HCT116 (cell line): ENCODE data around the gene ZDHHC22. TPM values are rescaled to one million over a fixed set of nuclear protein-coding genes. Genes with fewer than 3 reads are reported as not detected.

Experiments
- ATAC-seq: fragments of 200-7000 bp; cut with Tn5 transposase; 2 replicates; pipeline ENCODE4 v1.9.1; 2020; ENCODE audit warnings: mild to moderate bottlenecking, moderate library complexity
- BruUV-seq: library from RNA; stranded (reverse); fragments of 400-500 nt; replicated peaks from 2 replicates; lab custom pipeline; 2021; lab: Mats Ljungman, UMichigan
- CTCF ChIA-PET: fragments of 300-600 bp; sonication (Branson Sonifier 250); formaldehyde crosslinking; loops from one replicate; lab custom pipeline; 2021; ENCODE audit warnings: antibody characterized with exemption; lab: Charles Lee
- POLR2A ChIA-PET: fragments of 300-600, 350-600 bp; sonication (Branson Sonifier 250); formaldehyde crosslinking; loops from one replicate; lab custom pipeline; 2021; ENCODE audit warnings: antibody characterized with exemption; lab: Charles Lee
- RAD21 ChIA-PET, 2 experiments: fragments of 300-600 bp; sonication (Branson Sonifier 250); formaldehyde crosslinking; loops; one replicate each; lab custom pipeline; 2023; ENCODE audit warnings: low total read pairs in 2 of 2; ENCODE audit not compliant: uncharacterized antibody in 2 of 2, unreplicated experiment in 2 of 2, low non-redundant PET in 1 of 2; lab: Charles Lee
- DNase-seq: peaks from one replicate; pipeline ENCODE4 v3.0.0-alpha.2; 2010; ENCODE audit warnings: low read depth, low spot score
- H2AFZ ChIP-seq: fragments of 200-600 bp; shearing (Covaris generic), sonication (generic); 2 replicates; pipeline ENCODE4 v1.6.1; 2017; ENCODE audit warnings: low read depth, mixed run types, mixed read lengths, antibody characterized with exemption, low read length; ENCODE audit not compliant: poor library complexity, severe bottlenecking
- H3K27ac ChIP-seq: 2 replicates; pipeline ENCODE4 v1.5.1; 2012; ENCODE audit warnings: low read depth, low read length
- H3K27me3 ChIP-seq: fragments of 200-600 bp; sonication (generic); 2 replicates; pipeline ENCODE4 v1.6.1; 2016; ENCODE audit warnings: mixed run types, low read length, mixed read lengths; ENCODE audit not compliant: insufficient read depth
- H3K36me3 ChIP-seq, 2 experiments: fragments of 200-500 bp in 1 of 2; fragments of 200-600 bp in 1 of 2; sonication (Bioruptor generic) in 1 of 2; sonication (generic) in 1 of 2; 2 replicates each; pipeline versions ENCODE4 v1.5.1 to v1.6.1; 2014 to 2016; ENCODE audit warnings: low read length in 2 of 2, inconsistent platforms in 1 of 2, mixed read lengths in 1 of 2, mixed run types in 1 of 2; ENCODE audit not compliant: insufficient read depth in 2 of 2, control insufficient read depth in 1 of 2
- H3K4me1 ChIP-seq, 2 experiments: fragments of 200-600 bp in 1 of 2; sonication (generic) in 1 of 2; 2 replicates each; pipeline versions ENCODE4 v1.5.1 to v1.6.1; 2012 to 2017; ENCODE audit warnings: low read length in 2 of 2, inconsistent platforms in 1 of 2, mild to moderate bottlenecking in 1 of 2, mixed read lengths in 1 of 2, mixed run types in 1 of 2, moderate library complexity in 1 of 2; ENCODE audit not compliant: insufficient read depth in 2 of 2, control insufficient read depth in 1 of 2
- H3K4me2 ChIP-seq: fragments of 200-600 bp; sonication (generic); 2 replicates; pipeline ENCODE4 v1.6.1; 2017; ENCODE audit warnings: mixed run types, low read length, mixed read lengths
- H3K4me3 ChIP-seq, 2 experiments: fragments of 200-600 bp in 1 of 2; sonication (generic) in 1 of 2; replicated peaks in 1 of 2; 2 replicates each; pipeline ENCODE4 v1.5.1; 2011 to 2016; ENCODE audit warnings: low read length in 2 of 2, control low read depth in 1 of 2, low read depth in 1 of 2, mild to moderate bottlenecking in 1 of 2, mixed read lengths in 1 of 2, mixed run types in 1 of 2
- H3K79me2 ChIP-seq: fragments of 200-600 bp; sonication (generic); 2 replicates; pipeline ENCODE4 v1.6.1; 2017; ENCODE audit warnings: mild to moderate bottlenecking, mixed run types, low read length, moderate library complexity, mixed read lengths; ENCODE audit not compliant: insufficient read depth
- H3K9ac ChIP-seq: fragments of 200-600 bp; sonication (generic); 2 replicates; pipeline ENCODE4 v1.6.1; 2016; ENCODE audit warnings: low read length, mixed read lengths
- H3K9me2 ChIP-seq: fragments of 200-600 bp; sonication (generic), shearing (Covaris generic); 2 replicates; pipeline ENCODE4 v1.6.1; 2017; ENCODE audit warnings: mixed run types, mild to moderate bottlenecking, moderate library complexity; ENCODE audit not compliant: insufficient read depth
- H3K9me3 ChIP-seq, 2 experiments: fragments of 200-500 bp in 1 of 2; fragments of 200-600 bp in 1 of 2; sonication (Bioruptor generic) in 1 of 2; sonication (generic) in 1 of 2; 2 replicates each; pipeline ENCODE4 v1.6.1; 2014 to 2017; ENCODE audit warnings: low read length in 2 of 2, mixed read lengths in 2 of 2, inconsistent platforms in 1 of 2, low read depth in 1 of 2, mild to moderate bottlenecking in 1 of 2, mixed run types in 1 of 2, moderate library complexity in 1 of 2; ENCODE audit not compliant: control insufficient read depth in 1 of 2, insufficient read depth in 1 of 2
- H4K20me1 ChIP-seq: fragments of 200-600 bp; sonication (generic), shearing (Covaris generic); 2 replicates; pipeline ENCODE4 v1.6.1; 2017; ENCODE audit warnings: mixed run types, mild to moderate bottlenecking, moderate library complexity; ENCODE audit not compliant: insufficient read depth
- ATF3 ChIP-seq: IDR thresholded peaks from 2 replicates; pipeline ENCODE4 v1.6.1; 2012
- CEBPB ChIP-seq: IDR thresholded peaks from 2 replicates; pipeline ENCODE4 v1.6.1; 2012; ENCODE audit warnings: low read depth
- CTCF ChIP-seq, 3 experiments: fragments of 200-600 bp in 1 of 3; sonication (generic) in 1 of 3; IDR thresholded peaks in 2 of 3; conservative IDR thresholded peaks in 1 of 3; 2 replicates each; pipeline ENCODE4 v1.5.1; 2012 to 2017; ENCODE audit warnings: low read depth in 2 of 3, low read length in 2 of 3, antibody characterized with exemption in 1 of 3, borderline replicate concordance in 1 of 3, control low read depth in 1 of 3, mild to moderate bottlenecking in 1 of 3, mixed read lengths in 1 of 3, mixed run types in 1 of 3, moderate library complexity in 1 of 3; ENCODE audit not compliant: insufficient read depth in 1 of 3
- EGR1 ChIP-seq: IDR thresholded peaks from 2 replicates; pipeline ENCODE4 v1.6.1; 2012; ENCODE audit warnings: low read depth
- JUND ChIP-seq: IDR thresholded peaks from 2 replicates; pipeline ENCODE4 v1.6.1; 2012
- POLR2A ChIP-seq: IDR thresholded peaks from 2 replicates; pipeline ENCODE4 v1.7.0; 2011; ENCODE audit warnings: borderline replicate concordance; ENCODE audit not compliant: insufficient read depth, insufficient read length; ENCODE audit errors: extremely low read depth
- RAD21 ChIP-seq: IDR thresholded peaks from 2 replicates; pipeline ENCODE4 v1.6.1; 2012; ENCODE audit warnings: low read depth, mild to moderate bottlenecking
- TCF7L2 ChIP-seq: IDR thresholded peaks from 2 replicates; pipeline ENCODE4 v1.7.0; 2011; ENCODE audit warnings: borderline replicate concordance, inconsistent platforms; ENCODE audit not compliant: insufficient read depth, insufficient read length; ENCODE audit errors: extremely low read depth
- YY1 ChIP-seq: IDR thresholded peaks from 2 replicates; pipeline ENCODE4 v1.6.1; 2011; ENCODE audit warnings: low read length, low read depth, moderate library complexity, mild to moderate bottlenecking; ENCODE audit not compliant: insufficient replicate concordance; ENCODE audit errors: extremely low read depth
- ZNF274 ChIP-seq: fragments of 200-500 bp; sonication (Bioruptor generic); IDR thresholded peaks from 2 replicates; pipeline ENCODE4 v1.6.1; 2014; ENCODE audit warnings: mild to moderate bottlenecking, low read depth, low read length, inconsistent platforms
- intact Hi-C: fragments of 100-400 bp; cut with micrococcal nuclease; formaldehyde crosslinking; loops from 2 replicates; pipeline ENCODE4 v1.10.0; 2022
- total RNA-seq: library from RNA; stranded (reverse); gene quantifications from one replicate; pipeline ENCODE4 v1.2.1, GENCODE V29; 2021; ENCODE audit not compliant: unreplicated experiment

Gene ZDHHC22
- total RNA-seq, 1 experiment from 2014 or later = 0.10 TPM

- no peak for ATAC-seq
- H3K4me1 ChIP-seq = peaks cover 22 to 27% of the 10 kb centered on the region in 2 experiments
- H3K4me3 ChIP-seq = no peak overlapping the region
- TF ChIP-seq RAD21 = no peak
- TF ChIP-seq TCF7L2 = no peak
- no peak for TF ChIP-seq POLR2A
- no peak for TF ChIP-seq YY1
- TF ChIP-seq JUND = no peak
- no peak for TF ChIP-seq EGR1
- no peak for TF ChIP-seq CEBPB
- TF ChIP-seq ATF3 = no peak
- no peak for TF ChIP-seq ZNF274
- no peak for TF ChIP-seq CTCF (IDR thresholded peaks at IDR 0.05 in 2 of 3, conservative IDR thresholded peaks at IDR 0.05 in 1 of 3; ENCODE audit: borderline replicate concordance in 1 of 3, insufficient read depth in 1 of 3, low read depth in 2 of 3, low read length in 2 of 3)
- no peaks in the 10 kb centered on the region for H3K27me3 ChIP-seq
- no peaks in the 10 kb centered on the region for H3K36me3 ChIP-seq
- H3K27ac ChIP-seq = no peak overlapping the region
- no TSS peak for BruUV-seq
- H3K9me3 ChIP-seq = no peaks in the 10 kb centered on the region
- ChIA-PET POLR2A (interaction anchor here (1.8 kb wide), 1 partner anchor 13 kb away, joined by 6 read pairs; no protein-coding TSS in a partner anchor), RAD21 (interaction anchor here in 1 of 2 experiments (1.0 to 1.3 kb wide), 3 partner anchors 9 to 15 kb away, joined by 3 to 4 read pairs (median 4); no protein-coding TSS in a partner anchor), CTCF (interaction anchor here (0.7 to 2.6 kb wide), 6 partner anchors 9 to 213 kb away, joined by 4 to 10 read pairs (median 6); no protein-coding TSS in a partner anchor)
- H3K9ac ChIP-seq = no peak overlapping the region
- H3K79me2 ChIP-seq = no peaks in the 10 kb centered on the region
- intact Hi-C loops = no loop called here
- no peaks in the 10 kb centered on the region for H3K9me2 ChIP-seq
- H4K20me1 ChIP-seq = no peaks in the 10 kb centered on the region
- no peak overlapping the region for H2AFZ ChIP-seq
- no peak for DNase-seq
- no peak overlapping the region for H3K4me2 ChIP-seq
These were observed 56.1 kb downstream of the ZDHHC22 start for GRCh38 chr14:77085538-77085937.
